GM19467 (cell line): Measurements from ENCODE around the gene ARHGEF19.
"Not testable (repeated sequence)": the region's sequence is repeated elsewhere in the genome, so short reads cannot be mapped to it uniquely, and the experiment has no call there.

Source experiments
- ATAC-seq: cut with Tn5 transposase; IDR thresholded peaks from one replicate; pipeline ENCODE4 v1.9.1; 2021; ENCODE audit warnings: mild to moderate bottlenecking, moderate library complexity; ENCODE audit not compliant: unreplicated experiment

Gene ARHGEF19

DNA sequence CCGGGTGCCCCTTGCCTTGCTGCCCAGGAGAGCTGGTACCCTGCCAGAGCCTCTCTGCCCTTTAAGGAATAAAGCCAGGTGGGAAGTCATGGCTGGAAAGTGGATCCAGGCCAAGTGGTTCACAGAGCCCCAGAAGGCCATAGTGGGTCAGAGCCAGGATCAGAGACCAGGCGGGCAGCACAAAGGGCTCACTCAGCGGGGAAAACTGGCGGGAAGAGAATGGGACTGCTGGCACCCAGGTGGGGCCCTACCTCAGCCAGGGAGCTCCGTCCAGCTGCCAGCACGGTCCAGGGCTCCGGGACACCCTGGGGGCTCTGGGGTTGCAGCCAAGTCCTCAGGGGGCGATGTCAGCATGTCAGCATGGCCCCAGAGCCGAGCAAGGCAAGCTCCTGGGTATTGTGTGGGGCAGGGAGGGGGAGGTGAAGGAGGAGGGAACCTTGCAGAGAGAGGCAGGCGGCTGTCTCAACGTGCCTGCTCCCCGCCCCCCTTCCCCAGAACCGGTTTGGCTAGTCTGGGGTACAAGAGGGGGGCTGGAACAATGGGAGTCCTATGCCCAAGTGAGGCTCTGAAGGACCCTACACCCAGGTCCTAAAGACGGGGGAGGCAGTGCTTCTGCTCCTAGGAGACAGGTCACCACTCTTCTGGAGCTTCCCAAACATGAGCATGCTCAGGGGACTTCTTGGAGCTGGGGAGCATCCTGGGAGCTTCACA lies at the start of gene ARHGEF19:
Gene ARHGEF19, minus strand, starts transcription at position 402 of the 711 bp plus-strand sequence. CDS start 3,598 bp downstream, outside the sequence.
- no peak for ATAC-seq

DNA sequence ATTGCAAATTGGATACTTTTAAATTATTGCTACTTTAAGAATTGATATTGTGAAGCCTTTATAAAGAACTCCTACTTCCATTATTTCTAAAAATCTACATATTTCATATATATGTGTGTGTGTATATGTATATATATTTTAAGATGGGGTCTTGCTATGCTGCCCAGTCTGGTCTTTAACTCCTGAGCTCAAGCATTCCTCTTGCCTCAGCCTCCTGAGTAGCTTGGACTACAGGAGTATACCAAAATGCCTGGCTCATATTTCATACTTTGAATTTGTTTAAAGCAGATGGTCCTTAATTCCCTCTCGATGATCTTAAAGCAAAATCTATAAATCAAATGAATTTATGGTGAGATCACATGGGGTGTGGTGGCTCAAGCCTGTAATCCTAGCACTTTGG lies 49.6 kb upstream of the ARHGEF19 start:
- no peak for ATAC-seq

DNA sequence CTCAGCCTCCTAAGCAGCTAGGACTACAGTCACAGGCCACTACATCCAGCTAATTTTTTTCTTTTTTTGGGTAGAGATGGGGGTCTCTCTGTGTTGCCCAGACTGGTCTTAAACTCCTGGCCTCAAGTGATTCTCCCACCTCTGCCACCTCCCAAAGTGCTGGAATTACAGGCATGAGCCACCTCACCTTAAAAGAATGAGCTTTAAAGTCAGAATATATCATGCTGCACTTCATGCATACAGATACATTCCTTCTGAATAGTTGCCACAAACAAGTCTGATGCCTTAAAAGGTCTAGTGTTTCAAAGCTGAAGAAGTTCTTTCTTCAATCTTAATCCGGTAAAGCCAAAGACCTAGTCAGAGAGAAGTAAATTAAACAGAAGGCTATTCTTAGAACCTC lies 48.4 kb upstream of the ARHGEF19 start:
- ATAC-seq: no peak

DNA sequence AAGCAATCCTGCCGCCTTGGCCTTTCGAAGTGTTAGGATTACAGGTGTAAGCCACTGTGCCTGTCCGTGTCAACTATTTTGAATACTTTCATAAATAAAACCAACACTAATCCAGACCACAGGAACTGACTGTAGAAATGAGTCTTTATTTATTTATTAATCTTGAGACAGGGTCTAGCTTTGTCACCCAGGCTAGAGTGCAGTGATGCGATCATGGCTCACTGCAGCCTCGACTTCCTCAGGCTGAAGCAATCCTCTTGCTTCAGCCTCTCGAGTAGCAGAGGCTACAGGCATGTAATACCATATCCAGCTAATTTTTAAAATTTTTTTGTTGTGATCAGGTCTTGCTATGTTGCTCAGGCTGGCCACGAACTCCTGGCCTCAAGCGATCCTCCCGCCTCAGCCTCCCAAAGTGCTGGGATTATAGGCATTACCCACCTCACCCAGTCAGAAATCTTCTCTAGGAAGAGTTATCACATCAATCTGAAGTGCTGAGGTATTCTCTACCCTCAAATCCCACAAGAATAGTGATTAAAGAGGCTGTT lies 46.2 kb upstream of the ARHGEF19 start:
- no peak for ATAC-seq

DNA sequence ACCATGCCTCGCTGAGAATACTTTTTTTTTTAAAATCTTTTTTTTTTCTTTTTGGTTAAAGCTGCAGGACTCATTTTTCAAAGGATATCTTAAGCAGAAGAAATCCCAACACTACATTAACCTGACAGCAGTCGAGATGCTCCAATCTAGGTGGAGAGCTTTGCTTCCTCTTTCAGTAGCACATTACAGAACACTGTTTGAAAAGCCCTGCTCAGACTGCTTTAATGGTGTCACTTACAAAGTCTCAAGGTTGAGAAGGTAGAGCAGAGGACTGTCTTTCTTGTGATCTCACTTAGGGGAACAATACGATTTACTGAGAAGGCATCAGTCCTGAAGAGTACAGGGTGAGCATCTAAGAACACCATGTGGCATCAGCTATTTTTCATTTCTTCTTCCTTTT lies 45.5 kb upstream of the ARHGEF19 start:
- no peak for ATAC-seq

DNA sequence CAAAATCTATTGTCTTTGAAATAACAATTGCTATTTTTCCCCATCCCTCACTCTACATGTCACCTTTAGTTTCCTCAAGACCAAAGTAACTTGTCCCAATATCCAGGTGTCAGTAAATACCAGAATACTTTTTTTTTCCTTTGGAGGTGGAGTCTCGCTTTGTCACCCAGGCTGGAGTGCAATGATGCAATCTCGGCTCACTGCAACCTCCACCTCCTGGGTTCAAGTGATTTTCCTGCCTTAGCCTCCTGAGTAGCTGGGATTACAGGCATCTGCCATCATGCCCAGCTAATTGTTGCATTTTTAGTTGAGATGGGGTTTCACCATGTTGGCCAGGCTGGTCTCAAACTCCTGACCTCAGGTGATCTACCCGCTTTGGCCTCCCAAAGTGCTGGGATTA lies 45.1 kb upstream of the ARHGEF19 start:
- ATAC-seq: not testable (repeated sequence)

DNA sequence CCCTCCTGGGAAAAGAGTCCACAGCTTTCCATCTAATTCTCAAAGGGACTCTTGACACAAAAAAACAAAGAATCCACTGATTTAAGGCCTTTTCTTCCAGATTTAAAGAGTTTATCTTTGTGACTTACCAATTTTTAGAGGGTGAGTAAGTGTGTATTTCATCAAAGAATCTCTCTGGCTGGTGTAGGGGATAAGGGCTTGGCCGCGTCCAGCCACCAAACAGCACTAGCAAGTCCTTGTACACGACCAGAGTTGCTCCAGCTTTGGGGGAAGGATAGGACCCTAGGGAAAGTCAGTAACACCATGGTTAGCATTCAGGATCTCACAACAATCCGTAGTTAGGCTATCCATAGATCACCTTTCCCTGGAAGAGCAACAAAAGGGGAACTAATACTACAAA lies 44.0 kb upstream of the ARHGEF19 start:
- ATAC-seq: no peak

DNA sequence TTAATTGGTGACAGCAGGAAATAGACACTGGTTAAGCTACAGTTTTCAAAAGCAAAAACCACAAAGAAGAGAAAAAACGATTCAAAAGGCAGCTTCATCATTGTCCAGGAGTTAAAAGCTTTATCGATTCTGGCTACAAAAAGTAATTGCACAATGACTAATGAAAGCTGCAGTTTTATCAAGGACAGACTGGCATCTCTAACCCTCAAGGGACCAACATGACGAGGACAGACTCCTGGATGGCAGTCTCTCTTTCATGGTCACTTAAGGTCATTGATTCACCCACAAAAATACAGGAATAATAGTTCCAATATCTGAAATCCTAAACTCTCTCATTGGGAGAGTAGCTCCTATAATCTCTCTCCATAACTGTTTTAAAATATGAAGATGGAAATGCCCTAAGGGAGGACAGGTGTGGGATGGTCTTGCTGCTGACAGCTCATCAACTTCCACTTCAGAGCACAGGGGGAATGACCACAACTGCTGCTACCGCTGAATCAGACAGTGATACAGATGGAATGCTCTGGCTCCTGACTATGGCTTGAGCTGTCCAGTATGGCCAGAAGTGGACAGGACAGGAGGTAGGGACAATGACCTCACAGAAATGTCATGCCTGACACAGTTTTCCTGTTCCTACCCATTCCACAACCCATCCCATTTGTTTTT lies 41.9 kb upstream of the ARHGEF19 start:
- no peak for ATAC-seq

DNA sequence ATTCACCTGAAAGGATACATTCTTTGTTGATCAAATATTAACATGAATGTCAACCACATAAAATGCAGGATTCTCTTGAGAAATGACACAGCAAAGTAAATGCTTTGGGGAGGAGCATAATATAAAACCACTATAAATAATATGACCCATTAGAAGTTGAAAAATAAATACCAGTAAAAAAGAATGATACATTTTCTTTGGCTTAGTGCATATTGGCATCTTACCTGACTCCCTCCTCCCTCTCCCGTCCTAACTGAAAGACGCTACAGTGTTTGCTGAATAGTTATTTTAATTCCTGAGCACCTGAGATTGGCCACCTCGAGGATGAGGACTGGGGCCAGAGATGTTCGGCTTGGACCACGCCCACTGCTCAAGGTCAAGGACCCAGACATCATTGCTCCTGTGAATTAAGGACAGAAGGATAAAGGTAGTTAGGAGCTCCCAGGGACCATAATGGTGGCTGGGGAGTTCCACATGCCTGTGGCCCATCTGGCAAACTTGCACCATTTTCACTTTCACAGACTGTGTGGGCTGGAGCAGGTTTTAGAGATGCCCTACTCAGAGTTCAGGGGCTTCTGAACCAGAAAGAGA lies 41.0 kb upstream of the ARHGEF19 start:
- no peak for ATAC-seq

DNA sequence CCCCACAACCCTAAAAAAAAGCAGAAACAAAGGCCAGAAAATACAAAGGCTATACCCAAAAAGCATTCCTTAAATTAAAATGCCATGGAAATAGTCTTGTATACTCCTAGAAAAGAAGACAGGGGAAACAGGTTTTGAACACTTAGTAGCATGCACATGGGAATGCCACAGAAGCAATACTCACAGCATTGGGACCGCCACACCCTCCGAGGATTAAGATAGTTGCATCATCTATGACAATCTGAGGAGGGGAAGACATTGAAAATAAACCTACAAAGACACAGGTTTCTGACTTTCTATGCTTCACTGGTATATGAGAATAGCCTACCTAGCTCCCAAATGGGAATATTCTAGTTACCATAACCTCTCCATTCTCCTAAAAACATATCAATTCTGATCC lies 40.5 kb upstream of the ARHGEF19 start:
- no peak for ATAC-seq

DNA sequence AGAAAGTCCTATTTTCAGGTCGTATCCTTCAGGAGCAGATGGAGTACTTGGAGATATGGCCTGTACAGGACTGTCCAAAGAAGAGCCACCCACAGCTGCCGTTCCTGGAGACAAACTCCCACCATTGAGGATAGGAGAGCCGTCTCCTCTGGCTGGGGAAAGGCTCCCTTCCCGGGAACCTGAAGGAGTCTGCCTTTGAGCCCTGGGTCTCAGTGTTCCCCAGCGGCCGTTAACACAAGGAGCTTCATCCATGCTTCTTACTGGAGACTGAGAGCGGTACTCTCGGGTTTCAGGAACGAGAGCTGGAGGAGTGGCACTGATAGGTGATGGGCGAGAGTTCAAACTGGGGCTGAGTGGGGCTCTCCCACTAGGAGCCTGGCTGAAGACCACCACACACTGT lies 38.9 kb upstream of the ARHGEF19 start:
- no peak for ATAC-seq

DNA sequence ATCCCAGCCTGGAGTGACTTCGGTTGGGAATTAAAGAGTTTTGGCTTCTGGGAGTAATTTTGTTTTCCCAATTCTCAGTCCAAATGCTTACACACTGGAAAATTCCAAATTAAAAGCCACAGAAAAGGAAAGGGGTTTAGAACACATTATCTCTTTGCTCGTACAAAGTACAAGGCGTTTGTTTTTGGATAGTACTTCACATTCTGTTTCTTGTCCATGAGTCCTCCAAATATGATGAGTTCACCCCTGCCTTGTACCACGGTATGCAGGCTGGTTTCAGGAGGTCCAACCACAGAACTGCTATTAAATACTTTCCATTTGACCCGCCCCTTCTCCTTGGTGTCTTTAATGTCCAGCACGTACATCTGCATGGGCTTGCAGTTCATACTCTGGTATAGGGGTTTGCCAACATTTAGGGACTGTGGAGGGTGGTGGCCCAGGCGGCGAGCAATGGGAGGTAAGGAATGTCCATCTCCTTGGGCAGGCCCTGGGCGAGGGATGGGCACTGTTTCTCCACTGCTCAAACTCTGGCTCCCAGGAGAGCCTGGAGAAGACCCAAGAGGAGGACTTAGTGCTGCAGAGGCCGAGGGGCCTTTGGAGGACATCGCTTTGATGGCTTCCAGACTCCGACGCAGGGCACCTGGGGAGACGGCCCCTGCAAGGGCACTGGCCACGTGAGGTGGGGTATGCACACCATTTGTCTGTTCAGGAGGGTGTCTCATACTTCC lies 38.2 kb upstream of the ARHGEF19 start:
- ATAC-seq: no peak

DNA sequence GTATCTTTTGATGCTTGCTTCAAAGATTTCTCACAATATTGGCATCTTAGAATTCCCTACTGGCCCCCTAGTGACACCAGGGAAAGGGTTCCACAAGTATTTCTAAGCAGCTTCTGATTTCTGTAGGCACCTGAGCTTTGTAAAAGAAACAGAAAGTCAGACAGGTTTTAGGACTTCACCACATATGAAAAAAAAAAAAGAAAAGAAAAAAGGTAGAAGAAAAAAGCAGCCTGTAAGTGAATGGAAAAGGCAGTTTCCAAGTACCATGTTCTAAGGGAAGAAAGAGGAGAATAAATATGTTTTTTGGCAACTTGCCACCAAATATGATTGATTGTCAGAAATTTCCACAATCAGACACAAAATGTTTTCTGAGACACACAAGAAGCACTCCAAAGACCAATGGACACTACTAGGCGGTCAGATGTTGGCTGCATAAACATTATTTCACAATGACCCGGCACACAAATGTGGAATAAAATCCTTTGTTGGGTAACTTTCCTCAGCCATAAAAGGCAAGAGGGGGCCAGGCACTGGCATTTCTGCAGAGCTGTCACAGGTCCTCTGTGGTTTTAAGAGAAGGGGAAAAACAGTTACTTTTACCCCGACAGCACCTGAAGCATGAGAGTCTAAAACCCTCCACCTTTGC lies 37.3 kb upstream of the ARHGEF19 start:
- ATAC-seq: no peak

DNA sequence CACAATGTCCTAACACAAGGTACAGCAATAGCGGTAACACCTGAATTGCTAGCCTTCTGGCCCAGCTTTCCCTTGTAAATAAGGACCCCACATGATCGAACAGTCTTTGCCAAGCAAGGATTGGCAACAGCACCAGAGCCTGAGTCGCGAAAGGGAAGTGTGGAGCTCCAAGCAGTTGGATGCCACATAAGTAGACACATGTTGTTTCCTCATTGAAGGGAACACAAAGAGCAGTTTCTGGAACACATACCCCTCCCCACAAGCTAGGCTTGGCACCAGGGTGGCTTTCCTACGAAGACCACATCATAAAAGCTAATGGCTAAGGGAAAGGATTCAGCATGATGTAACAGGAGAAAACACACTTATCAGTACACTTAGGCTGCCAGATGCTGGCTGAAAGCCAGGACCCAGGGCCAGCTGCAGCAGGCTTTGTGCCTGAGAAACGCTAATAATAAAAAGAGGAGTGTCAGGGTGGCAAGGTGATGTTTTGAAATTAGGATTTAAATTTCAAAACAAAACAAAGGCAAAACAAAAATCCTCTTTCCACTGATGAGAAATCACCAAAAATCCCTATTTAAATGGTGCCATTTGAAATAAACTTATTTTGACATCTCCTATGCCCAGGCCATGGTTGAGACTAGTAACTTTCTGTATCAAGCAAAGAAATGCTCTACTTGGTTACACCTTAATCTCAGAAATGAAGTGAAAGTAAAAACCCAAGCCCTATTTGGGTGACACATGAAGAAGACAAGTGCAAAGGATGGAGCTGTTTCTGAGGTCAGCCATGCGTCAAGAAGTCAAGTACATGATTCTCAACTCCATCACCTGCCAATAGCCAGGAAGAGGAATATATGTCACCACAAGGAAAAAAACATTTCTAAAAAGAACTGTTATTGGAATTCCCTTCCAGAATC lies 36.4 kb upstream of the ARHGEF19 start:
- ATAC-seq: no peak

DNA sequence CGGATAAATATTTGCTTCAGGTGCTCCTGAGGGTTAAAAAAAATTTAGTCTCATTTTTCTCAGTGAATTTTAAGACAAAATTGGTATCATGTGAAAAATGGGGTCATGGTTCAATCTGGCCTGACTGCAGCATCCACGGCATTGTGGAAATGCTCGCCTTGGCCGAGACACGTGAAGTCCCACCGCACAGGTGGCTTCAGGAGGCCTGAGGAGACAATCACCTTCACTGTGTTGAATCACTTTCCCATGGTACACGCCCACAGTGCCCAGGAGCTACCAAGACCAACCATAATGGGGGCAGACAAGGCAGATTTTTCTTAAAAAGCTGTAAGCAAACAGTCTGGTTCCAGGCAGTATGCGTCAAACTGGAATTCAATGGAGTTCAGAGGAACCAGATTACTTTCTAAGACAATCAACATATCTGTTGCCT lies 35.6 kb upstream of the ARHGEF19 start:
- no peak for ATAC-seq

DNA sequence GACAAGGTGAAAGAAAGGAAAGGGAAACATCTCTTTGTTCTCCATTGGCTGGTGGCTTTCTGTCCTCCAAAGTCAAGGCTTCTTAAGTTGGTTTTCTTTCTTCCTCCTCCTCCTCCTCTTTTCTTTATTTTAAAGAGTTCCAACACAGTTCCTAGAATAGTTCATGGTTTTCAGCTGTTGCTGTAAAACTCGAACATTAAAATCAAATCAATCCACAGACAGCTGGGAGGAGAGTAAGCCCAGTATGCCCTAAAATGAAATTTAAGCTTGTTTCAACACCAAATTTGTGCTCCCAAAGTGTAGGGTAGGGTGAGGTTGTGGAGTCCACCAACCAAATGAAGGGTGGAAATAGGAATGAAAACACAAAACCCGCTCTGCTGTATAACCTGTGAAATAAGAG lies 35.0 kb upstream of the ARHGEF19 start:
- no peak for ATAC-seq

DNA sequence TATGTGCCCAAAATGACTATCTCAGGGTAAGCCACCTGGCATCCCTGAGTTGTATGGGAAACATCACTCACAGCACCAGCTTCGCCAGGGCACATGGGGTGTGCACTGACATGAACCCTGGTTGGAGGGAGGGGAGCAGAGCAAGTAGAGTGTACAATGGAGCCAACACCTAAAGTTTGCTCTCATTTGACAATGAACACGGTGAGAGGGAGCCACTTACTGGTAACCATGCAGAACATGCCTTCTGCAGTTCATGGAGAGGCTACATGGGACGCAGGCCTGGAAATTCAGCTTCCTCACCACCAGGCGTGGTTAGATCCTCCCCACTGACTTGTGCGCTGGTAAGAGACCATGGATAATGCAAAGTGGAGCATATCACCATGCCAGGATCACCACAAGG lies 34.5 kb upstream of the ARHGEF19 start:
- no peak for ATAC-seq

DNA sequence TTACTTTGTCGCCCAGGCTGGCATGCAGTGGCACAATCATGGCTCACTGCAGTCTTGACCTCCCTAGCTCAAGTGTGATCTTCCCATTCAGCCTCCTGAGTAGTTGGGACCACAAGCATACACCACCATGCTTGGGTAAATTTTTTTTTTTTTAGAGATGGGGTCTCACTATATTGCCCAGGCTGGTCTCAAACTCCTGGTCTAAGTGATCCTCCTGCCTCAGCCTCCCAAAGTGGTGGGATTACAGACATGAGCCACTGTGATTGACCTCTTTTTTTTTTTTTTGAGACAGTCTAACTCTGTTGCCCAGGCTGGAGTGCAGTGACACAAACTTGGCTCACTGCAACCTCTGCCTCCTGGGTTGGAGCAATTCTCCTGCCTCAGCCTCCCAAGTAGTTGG lies 33.8 kb upstream of the ARHGEF19 start:
- ATAC-seq: not testable (repeated sequence)

DNA sequence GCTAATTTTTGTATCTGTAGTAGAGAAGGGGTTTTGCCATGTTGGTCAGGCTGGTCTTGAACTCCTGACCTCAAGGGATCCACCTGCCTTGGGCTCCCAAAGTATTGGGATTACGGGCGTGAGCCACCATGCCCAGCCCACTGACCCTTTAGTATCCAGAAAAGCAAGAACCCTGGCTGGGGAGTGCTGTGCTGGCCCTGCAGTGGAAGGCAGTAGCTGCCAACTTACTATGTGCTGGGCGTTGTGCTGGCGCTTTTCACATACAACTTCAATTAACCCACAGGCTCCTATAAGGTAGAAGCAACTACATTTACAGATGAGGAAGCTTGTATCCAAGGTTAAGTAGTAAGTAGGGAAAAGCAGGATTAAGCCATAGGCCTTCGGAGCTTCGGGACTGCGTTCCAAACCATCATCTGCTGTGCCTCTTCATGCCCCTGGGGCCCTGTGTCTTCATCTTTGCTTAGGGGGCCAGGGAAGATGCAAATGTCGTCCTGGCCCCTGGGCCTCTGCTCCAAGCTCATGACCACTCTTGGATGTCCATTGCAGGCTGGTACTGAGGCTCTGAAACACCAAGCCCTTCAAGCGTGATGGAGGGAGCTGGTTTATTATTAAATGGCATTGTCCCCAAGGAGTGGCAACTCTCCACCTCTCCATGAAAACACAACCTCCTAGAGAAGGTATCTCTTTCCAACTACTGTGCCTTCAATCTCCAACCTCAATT lies 33.2 kb upstream of the ARHGEF19 start:
- no peak for ATAC-seq
